Astrocyte (in vitro differentiated cells and primary cell): ENCODE measurements around the gene FBXO17. TPM values are rescaled to one million over a fixed set of nuclear protein-coding genes. Genes with fewer than 3 reads are reported as not detected.

Source experiments
- DNase-seq: peaks from one replicate; pipeline ENCODE4 v3.0.0-alpha.2; 2010; ENCODE audit warnings: low read depth
- FAIRE-seq: peaks from 2 replicates; lab custom pipeline; 2011; peaks lifted over from hg19 to GRCh38; lab: Jason Lieb, UNC
- H2AFZ ChIP-seq: 2 replicates; pipeline ENCODE4 v1.6.0; 2012; ENCODE audit warnings: low read depth, low read length, inconsistent platforms
- H3K27ac ChIP-seq: 2 replicates; pipeline ENCODE4 v1.5.1; 2011; ENCODE audit warnings: low read depth, low read length, inconsistent platforms
- H3K27me3 ChIP-seq: 2 replicates; pipeline ENCODE4 v1.6.0; 2011; ENCODE audit warnings: low read length, inconsistent platforms; ENCODE audit not compliant: insufficient read depth
- H3K36me3 ChIP-seq: 2 replicates; pipeline ENCODE4 v1.5.1; 2011; ENCODE audit warnings: low read length, inconsistent platforms; ENCODE audit not compliant: insufficient read depth
- H3K4me1 ChIP-seq: 2 replicates; pipeline ENCODE4 v1.5.1; 2011; ENCODE audit warnings: low read length, inconsistent platforms; ENCODE audit not compliant: insufficient read depth
- H3K4me2 ChIP-seq: 2 replicates; pipeline ENCODE4 v1.6.0; 2012; ENCODE audit warnings: low read length, inconsistent platforms
- H3K4me3 ChIP-seq: 2 replicates; pipeline ENCODE4 v1.5.1; 2011; ENCODE audit warnings: low read depth, mild to moderate bottlenecking, low read length, inconsistent platforms; ENCODE audit not compliant: insufficient read depth
- H3K79me2 ChIP-seq: 2 replicates; pipeline ENCODE4 v1.6.0; 2012; ENCODE audit warnings: mild to moderate bottlenecking, low read length, inconsistent platforms; ENCODE audit not compliant: insufficient read depth
- H3K9ac ChIP-seq: 2 replicates; pipeline ENCODE4 v1.6.0; 2012; ENCODE audit warnings: mild to moderate bottlenecking, low read length, inconsistent platforms
- H3K9me3 ChIP-seq: 2 replicates; pipeline ENCODE4 v1.5.1; 2012; ENCODE audit warnings: low read depth, mild to moderate bottlenecking, low read length, inconsistent platforms; ENCODE audit not compliant: insufficient read depth
- H4K20me1 ChIP-seq: 2 replicates; pipeline ENCODE4 v1.6.0; 2012; ENCODE audit warnings: low read length, inconsistent platforms; ENCODE audit not compliant: insufficient read depth
- H3K27ac Mint-ChIP-seq: one replicate; pipeline ENCODE4 v1.8.0; 2021; ENCODE audit warnings: mild to moderate bottlenecking, mixed read lengths; ENCODE audit not compliant: unreplicated experiment
- H3K27me3 Mint-ChIP-seq: one replicate; pipeline ENCODE4 v1.8.0; 2021; ENCODE audit warnings: low read depth, mixed read lengths; ENCODE audit not compliant: unreplicated experiment
- H3K36me3 Mint-ChIP-seq: one replicate; pipeline ENCODE4 v1.8.0; 2021; ENCODE audit warnings: low read depth, mixed read lengths; ENCODE audit not compliant: unreplicated experiment
- H3K4me1 Mint-ChIP-seq: one replicate; pipeline ENCODE4 v1.8.0; 2021; ENCODE audit warnings: low read depth, mixed read lengths; ENCODE audit not compliant: unreplicated experiment
- H3K4me3 Mint-ChIP-seq: one replicate; pipeline ENCODE4 v1.8.0; 2021; ENCODE audit warnings: mild to moderate bottlenecking, moderate library complexity, mixed read lengths; ENCODE audit not compliant: unreplicated experiment
- H3K9me3 Mint-ChIP-seq: one replicate; pipeline ENCODE4 v1.8.0; 2021; ENCODE audit warnings: mild to moderate bottlenecking, mixed read lengths; ENCODE audit not compliant: unreplicated experiment
- EZH2 ChIP-seq: IDR thresholded peaks from 2 replicates; pipeline ENCODE4 v1.6.1; 2012; ENCODE audit warnings: mild to moderate bottlenecking, low read length, inconsistent platforms; ENCODE audit not compliant: insufficient read depth
- total RNA-seq: library from RNA; stranded (reverse); gene quantifications from 2 replicates; pipeline ENCODE4 v1.2.1, GENCODE V29; 2021
- TF ChIP-seq, protein P1 (sequence below): IDR thresholded peaks from 2 replicates; pipeline ENCODE4 v1.5.1; 2011; ENCODE audit warnings: low read depth, mild to moderate bottlenecking, inconsistent platforms, low read length, moderate library complexity; ENCODE audit not compliant: insufficient read depth

FBXO17 gene
- total RNA-seq, 1 donor from 2014 or later = 14.7 TPM

DNA sequence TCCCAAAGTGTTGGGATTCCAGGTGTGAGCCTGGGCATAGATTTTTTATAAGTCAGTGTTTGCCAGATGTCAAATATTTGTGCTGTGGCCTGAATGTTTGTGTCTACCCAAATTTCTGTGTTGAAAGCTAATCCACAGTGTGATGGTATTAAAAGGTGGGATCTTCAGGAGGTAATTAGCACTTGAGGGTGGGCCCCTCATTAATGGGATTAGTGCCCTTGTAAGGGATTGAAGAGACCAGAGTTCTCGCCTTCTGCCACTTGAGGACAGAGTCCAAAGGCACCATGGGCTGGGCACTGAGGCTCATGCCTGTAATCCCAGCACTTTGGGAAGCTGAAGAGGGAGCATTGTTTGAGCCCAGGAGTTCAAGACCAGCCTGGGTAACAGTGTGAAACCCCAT lies 9.7 kb upstream of the FBXO17 start:
- no peak overlapping the region for H3K9ac ChIP-seq
- H3K4me1 ChIP-seq = peaks cover 2% of the 10 kb centered on the region
- TF ChIP-seq EZH2 = no peak
- TF ChIP-seq, protein P1, sequence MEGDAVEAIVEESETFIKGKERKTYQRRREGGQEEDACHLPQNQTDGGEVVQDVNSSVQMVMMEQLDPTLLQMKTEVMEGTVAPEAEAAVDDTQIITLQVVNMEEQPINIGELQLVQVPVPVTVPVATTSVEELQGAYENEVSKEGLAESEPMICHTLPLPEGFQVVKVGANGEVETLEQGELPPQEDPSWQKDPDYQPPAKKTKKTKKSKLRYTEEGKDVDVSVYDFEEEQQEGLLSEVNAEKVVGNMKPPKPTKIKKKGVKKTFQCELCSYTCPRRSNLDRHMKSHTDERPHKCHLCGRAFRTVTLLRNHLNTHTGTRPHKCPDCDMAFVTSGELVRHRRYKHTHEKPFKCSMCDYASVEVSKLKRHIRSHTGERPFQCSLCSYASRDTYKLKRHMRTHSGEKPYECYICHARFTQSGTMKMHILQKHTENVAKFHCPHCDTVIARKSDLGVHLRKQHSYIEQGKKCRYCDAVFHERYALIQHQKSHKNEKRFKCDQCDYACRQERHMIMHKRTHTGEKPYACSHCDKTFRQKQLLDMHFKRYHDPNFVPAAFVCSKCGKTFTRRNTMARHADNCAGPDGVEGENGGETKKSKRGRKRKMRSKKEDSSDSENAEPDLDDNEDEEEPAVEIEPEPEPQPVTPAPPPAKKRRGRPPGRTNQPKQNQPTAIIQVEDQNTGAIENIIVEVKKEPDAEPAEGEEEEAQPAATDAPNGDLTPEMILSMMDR = no peak
- H2AFZ ChIP-seq = no peak overlapping the region
- Mint-ChIP-seq H3K4me3 (no peak overlapping the region), H3K4me1 (peaks cover 9% of the 10 kb centered on the region), H3K9me3 (peaks cover 8% of the 10 kb centered on the region), H3K36me3 (no peaks in the 10 kb centered on the region), H3K27me3 (peaks cover 2% of the 10 kb centered on the region), H3K27ac (no peak overlapping the region)
- FAIRE-seq (no peak), DNase-seq (no peak)
- H4K20me1 ChIP-seq = no peaks in the 10 kb centered on the region
- H3K4me2 ChIP-seq = no peak overlapping the region
- H3K27ac ChIP-seq = no peak overlapping the region
- H3K36me3 ChIP-seq = no peaks in the 10 kb centered on the region
- no peak overlapping the region for H3K4me3 ChIP-seq
- no peaks in the 10 kb centered on the region for H3K79me2 ChIP-seq
- H3K9me3 ChIP-seq = peaks cover 9% of the 10 kb centered on the region
- H3K27me3 ChIP-seq = no peaks in the 10 kb centered on the region

DNA sequence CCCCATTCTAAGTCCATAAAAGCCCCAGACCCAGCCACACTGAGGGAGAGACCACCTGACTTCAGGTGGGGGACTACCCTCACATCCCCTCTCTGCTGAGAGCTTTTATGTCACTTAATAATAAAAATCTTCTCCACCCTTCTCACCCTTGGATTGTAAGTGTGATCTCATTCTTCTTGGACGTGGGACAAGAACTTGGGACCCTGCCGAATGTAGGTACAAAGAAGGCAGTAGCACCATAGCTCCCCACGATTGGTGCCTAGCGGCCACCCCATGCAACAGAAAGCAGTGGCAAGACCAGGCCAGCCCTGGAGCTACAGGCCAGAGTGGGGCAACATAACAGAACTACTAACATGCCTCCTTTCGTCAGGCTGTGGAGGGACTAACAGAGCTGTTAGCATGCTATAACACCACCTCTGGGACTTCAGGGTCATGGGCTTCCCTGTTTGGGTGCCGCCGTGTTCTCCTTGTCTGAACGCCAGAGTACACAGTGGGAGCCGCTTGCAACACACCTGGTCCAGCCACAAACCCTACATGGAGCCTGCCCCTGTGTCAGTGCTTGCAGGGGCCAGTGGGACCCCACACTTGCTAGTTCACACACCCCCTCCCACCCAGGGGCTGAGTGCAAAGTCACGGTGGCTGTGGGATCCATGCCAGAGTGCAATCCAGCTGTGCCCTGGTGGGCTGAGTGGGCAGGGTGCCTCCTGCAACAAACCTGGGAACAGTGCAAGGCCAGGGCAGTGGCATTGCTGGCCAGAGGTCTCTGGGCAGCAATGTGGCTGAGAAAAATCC lies 5.2 kb upstream of the FBXO17 start:
- DNase-seq = no peak
- Mint-ChIP-seq H3K4me1 (peaks cover 13% of the 10 kb centered on the region), H3K9me3 (peaks cover 8% of the 10 kb centered on the region), H3K36me3 (no peaks in the 10 kb centered on the region), H3K4me3 (no peak overlapping the region), H3K27ac (no peak overlapping the region), H3K27me3 (peaks cover 2% of the 10 kb centered on the region)
- no peaks in the 10 kb centered on the region for H3K36me3 ChIP-seq
- H3K4me3 ChIP-seq = no peak overlapping the region
- peaks cover 9% of the 10 kb centered on the region for H3K9me3 ChIP-seq
- H3K4me1 ChIP-seq = peaks cover 9% of the 10 kb centered on the region
- H3K27me3 ChIP-seq = no peaks in the 10 kb centered on the region
- H3K27ac ChIP-seq = no peak overlapping the region
- H3K4me2 ChIP-seq = no peak overlapping the region
- H2AFZ ChIP-seq = no peak overlapping the region
- H4K20me1 ChIP-seq = no peaks in the 10 kb centered on the region
- H3K79me2 ChIP-seq = no peaks in the 10 kb centered on the region
- TF ChIP-seq EZH2 = no peak
- TF ChIP-seq, protein P1 = no peak
- FAIRE-seq = no peak
- H3K9ac ChIP-seq = no peak overlapping the region

DNA sequence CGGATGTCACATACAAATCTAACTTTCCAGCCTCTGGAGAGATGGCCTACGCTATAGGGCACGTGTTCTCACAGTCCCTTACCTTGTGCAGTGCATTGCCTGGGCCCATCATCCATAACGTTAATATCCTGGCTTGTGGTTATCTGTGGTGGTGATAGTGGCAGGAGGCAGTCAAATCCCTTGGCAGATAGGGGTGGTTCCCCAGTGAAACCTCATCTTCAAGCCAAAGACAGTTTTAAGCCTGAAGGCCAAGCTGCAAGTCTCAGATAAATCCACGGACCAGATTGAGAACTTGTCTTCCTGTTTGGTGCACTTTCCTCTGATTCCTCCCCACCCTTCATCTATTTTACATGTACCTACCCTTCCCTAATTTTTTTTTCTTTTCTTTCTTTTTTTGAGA lies 4.3 kb upstream of the FBXO17 start:
- FAIRE-seq (no peak), DNase-seq (no peak)
- no peak for TF ChIP-seq EZH2
- TF ChIP-seq, protein P1 = no peak
- Histone ChIP-seq H3K4me2 (no peak overlapping the region), H3K27ac (no peak overlapping the region), H3K79me2 (no peaks in the 10 kb centered on the region), H3K36me3 (no peaks in the 10 kb centered on the region), H2AFZ (no peak overlapping the region), H3K9ac (no peak overlapping the region), H3K27me3 (no peaks in the 10 kb centered on the region), H3K4me1 (peaks cover 11% of the 10 kb centered on the region), H3K9me3 (peaks cover 9% of the 10 kb centered on the region), H3K4me3 (no peak overlapping the region), H4K20me1 (no peaks in the 10 kb centered on the region)
- H3K9me3 Mint-ChIP-seq = peaks cover 4% of the 10 kb centered on the region
- H3K4me1 Mint-ChIP-seq = peaks cover 13% of the 10 kb centered on the region
- peaks cover 1% of the 10 kb centered on the region for H3K36me3 Mint-ChIP-seq
- H3K27ac Mint-ChIP-seq = no peak overlapping the region
- H3K4me3 Mint-ChIP-seq = no peak overlapping the region
- no peaks in the 10 kb centered on the region for H3K27me3 Mint-ChIP-seq
